GM12865 (cell line): Measurements from ENCODE around the gene NCOA3.

Experiments used
- DNase-seq: peaks from one replicate; pipeline ENCODE4 v3.0.0; 2010; ENCODE audit warnings: low read depth
- H3K4me3 ChIP-seq: 2 replicates; pipeline ENCODE4 v1.5.1; 2011; ENCODE audit warnings: mild to moderate bottlenecking, low read depth, low read length, control low read depth
- CTCF ChIP-seq: IDR thresholded peaks from 2 replicates; pipeline ENCODE4 v1.5.1; 2011; ENCODE audit warnings: low read length, control low read depth, low read depth, inconsistent platforms; ENCODE audit not compliant: insufficient read depth; ENCODE audit errors: missing control alignments

The NCOA3 gene

GRCh38 chr20:47568837-47569410 is 67.2 kb downstream of the NCOA3 start:
- H3K4me3 ChIP-seq = no peak overlapping the region
- DNase-seq = no peak
- no peak for TF ChIP-seq CTCF

GRCh38 chr20:47571426-47571825 is 69.7 kb downstream of the NCOA3 start:
- no peak for DNase-seq
- no peak for TF ChIP-seq CTCF
- no peak overlapping the region for H3K4me3 ChIP-seq

GRCh38 chr20:47572105-47572729 is 70.5 kb downstream of the NCOA3 start:
- TF ChIP-seq CTCF = no peak
- no peak overlapping the region for H3K4me3 ChIP-seq
- no peak for DNase-seq

- no peak overlapping the region for H3K4me3 ChIP-seq
Observed at GRCh38 chr20:47573559-47573958, 71.9 kb downstream of the NCOA3 start.

GRCh38 chr20:47574616-47575364 is 73.1 kb downstream of the NCOA3 start:
- peak; percentile 51 for DNase-seq
- TF ChIP-seq CTCF = no peak
- peak overlapping the region; percentile 32 for H3K4me3 ChIP-seq

More at GRCh38 chr20:47573559-47573958, 71.9 kb downstream of the NCOA3 start:
- no peak for TF ChIP-seq CTCF
- no peak for DNase-seq

- TF ChIP-seq CTCF = no peak
- peak; percentile 68 for DNase-seq
- peak overlapping the region; percentile 32; the same call in 1 of the 2 replicates for H3K4me3 ChIP-seq
Observed at GRCh38 chr20:47576516-47577033, 74.9 kb downstream of the NCOA3 start.
